Measurements from ENCODE around the gene SYVN1.
"Not testable (repeated sequence)": the region's sequence is repeated elsewhere in the genome, so short reads cannot be mapped to it uniquely, and the experiment has no call there.

Gene SYVN1

GRCh38 chr11:65134240-65134951 is at the start of gene SYVN1:
Gene SYVN1 (minus strand): TSS chr11:65134519. CDS start chr11:65133601, 918 bp downstream.
- peak; percentile 96 for DNase-seq

GRCh38 chr11:65183201-65183891 is 49.0 kb upstream of the SYVN1 start:
- no peak for DNase-seq

DNA sequence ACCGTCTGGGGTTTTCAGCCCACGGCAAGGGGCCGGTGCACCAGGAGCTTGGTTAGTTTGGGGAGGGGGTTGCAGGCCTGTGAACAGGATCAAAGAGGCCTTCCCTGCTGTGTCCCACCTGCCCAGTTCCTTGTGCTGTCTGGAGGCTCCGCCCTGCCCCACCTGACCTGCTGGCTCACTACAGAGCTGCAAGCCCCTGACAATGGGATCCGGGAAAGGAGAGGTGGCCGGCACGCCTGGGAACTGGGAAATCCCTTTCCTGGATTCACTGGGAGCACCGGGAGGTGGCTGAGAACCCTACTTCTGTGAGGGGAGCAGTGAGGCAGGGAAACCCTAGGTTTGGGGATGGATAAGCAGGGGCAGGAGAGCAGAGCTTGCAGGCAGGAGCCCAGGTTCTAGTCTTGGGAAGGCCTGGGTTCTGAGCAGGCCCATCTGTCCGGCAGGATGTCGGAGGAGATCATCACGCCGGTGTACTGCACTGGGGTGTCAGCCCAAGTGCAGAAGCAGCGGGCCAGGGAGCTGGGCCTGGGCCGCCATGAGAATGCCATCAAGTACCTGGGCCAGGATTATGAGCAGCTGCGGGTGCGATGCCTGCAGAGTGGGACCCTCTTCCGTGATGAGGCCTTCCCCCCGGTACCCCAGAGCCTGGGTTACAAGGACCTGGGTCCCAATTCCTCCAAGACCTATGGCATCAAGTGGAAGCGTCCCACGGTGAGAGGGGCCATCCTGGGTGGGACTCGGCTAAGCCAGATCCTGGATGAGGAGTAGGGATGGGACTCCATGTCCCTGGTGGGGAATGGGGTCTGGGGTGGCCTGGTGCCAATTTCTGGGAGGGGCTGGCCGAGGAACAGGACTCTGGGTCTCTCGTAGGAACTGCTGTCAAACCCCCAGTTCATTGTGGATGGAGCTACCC is 48.2 kb upstream of the SYVN1 start:
- peak; percentile 67 for DNase-seq

DNA sequence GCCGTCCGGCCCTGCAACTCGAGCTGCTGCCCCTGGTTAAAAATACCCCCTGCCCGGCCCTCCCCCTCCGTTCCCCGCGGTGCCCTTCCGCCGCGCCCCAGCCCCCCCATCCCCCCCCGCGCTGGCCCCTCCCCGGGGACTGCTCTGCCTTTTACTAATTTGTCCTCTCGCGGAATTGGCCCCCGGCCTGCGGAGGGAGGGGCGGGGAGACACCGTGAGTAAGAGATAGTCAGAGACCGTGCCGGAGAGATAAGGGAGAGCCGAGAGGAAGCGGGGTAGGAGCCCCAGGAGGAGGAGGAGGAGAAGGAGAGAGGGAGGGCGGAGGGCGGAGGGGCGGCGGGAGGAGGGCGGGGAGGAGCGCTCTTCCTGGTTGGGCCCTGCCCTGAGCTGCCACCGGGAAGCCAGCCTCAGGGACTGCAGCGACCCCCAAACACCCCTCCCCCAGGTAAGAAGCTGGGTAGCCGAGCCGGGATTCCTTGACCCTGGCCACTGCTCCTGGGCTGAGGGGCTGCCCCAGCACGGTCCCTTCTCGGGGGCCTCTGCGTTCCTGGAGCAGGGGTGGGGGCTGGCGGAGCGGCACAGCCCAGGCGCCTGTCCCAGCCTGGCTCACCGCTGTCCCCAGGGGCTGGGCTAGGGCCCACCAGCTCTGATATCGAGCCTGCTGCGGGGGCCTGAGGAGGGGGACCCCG is 47.4 kb upstream of the SYVN1 start, which contains the start of gene CAPN1:
Gene CAPN1, plus strand, starts transcription at position 360 of the 689 bp plus-strand sequence. CDS start 774 bp downstream, outside the sequence.
- peak; percentile 84 for DNase-seq

DNA sequence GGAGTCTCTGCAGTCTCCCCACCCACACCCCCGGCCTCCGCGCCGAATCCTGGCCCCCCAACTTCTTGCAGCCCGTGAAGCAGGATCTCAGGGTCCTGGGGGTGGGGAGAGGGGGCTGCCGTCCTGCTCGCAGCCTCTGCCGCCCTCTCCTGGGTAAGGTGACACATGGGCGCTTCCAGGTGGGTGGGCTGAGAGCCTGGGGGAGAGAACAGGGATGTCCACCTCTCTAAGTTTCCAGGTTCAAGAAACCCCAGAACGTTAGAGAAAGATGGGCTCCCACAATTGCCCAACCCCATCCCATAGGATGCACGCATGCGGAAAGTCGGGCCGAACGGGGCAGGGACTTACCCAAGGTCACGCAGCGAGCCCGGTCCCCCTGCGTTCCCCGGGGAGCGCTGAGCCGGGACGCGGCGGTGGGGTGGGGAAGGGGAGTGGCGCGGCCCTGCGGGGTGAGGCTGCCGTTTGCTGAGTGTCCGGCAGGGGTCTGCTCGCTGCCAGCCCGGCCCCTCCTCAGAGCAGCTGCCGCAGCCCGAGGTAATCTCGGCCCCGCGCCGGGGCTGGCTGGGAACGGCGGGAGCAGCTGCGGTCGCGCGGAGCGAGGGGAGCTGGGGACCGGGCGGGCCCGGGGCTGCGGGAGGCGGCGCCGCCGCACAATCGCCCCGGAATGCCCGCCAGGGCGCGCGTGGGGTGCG is 46.7 kb upstream of the SYVN1 start:
- DNase-seq: peak; percentile 81

DNA sequence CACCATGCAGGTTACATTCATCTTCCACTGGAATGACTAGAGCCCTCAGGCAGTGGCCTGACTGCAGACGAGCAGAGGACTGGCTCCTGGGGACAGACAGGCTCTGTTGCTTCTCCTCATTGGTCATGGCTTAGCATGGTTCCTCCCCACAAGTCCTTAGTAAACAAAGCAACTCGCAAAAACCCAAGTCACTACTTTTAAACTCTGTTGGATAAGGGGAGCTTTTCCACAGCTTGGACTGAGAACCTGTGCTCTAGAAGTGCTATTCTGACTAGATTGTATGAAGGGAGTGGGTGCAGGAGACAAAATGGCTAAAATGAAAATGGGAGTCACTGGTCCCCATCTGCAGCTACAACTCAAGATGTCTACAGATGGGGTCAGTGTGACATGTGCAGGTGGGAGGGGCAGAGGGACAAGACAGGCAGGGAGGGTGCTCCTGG is 40.3 kb upstream of the SYVN1 start:
- not testable (repeated sequence) for DNase-seq

DNA sequence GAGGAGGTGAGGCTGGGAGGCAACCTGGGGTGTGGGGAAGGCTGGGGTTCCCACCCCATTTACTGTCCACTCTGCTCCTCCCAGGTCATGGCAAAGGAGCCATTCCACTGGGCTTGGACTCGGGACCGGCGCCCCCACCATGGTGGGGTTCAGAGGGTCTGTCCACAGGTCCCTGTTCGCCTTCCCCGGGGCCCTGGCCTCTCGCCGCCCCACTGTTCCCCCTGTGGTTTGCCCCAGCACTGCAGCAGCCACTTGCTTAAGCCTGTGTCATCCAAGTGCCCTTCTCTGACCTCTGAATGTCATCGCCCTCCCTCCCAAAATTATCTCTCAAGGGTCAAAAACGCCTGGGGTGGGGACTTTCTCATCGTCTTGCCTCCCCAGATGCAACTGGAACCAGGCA is 38.3 kb upstream of the SYVN1 start:
- DNase-seq: no peak

- no peak for DNase-seq
These were observed 35.8 kb upstream of the SYVN1 start, which contains the start of gene SPDYC for GRCh38 chr11:65170058-65170534. Gene SPDYC (plus strand): TSS chr11:65170233. CDS start chr11:65171358, 1,125 bp downstream.

DNA sequence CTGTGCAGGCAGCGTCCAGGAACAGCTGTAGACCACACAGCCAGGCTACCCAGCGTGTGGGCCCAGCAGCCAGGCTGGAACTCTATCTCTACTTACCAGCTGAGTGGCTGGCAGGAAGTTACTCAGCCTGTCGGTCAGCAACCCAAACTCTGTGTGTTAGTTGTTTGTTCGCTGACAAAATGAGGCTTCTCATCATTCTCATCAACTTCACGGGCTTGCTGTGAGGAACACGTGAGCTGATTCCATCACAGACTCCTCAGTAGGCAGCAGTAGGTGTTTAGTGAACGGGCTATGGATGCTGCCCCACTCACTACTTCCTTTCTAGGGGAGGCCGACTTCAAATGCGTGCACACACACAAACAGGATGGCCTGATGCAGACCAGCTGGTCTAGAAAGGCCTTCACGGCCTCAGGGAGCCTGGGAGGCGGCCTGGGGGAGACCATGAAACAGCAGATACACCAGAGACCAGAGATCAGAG is 34.9 kb upstream of the SYVN1 start:
- peak; percentile 31 for DNase-seq

DNA sequence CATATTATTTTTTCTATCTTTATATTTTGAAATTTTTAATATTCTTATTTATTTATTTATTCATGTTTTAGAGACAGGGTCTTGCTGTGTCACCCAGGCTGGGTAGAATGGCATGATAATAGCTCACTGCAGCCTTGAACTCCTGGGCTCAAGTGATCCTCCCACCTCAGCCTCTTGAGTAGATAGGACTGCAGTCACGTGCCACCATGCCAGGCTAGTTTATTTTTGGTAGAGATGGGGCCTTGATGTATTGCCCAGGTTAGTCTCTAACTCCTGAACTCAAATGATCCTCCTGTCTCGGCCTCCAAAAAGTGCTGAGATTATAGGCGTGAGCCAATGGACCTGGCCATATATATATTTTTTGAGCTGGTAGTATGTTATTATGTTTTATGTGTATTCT is 33.3 kb upstream of the SYVN1 start:
- no peak for DNase-seq

- no peak for DNase-seq
These were observed 32.6 kb upstream of the SYVN1 start for GRCh38 chr11:65166893-65167292.

DNA sequence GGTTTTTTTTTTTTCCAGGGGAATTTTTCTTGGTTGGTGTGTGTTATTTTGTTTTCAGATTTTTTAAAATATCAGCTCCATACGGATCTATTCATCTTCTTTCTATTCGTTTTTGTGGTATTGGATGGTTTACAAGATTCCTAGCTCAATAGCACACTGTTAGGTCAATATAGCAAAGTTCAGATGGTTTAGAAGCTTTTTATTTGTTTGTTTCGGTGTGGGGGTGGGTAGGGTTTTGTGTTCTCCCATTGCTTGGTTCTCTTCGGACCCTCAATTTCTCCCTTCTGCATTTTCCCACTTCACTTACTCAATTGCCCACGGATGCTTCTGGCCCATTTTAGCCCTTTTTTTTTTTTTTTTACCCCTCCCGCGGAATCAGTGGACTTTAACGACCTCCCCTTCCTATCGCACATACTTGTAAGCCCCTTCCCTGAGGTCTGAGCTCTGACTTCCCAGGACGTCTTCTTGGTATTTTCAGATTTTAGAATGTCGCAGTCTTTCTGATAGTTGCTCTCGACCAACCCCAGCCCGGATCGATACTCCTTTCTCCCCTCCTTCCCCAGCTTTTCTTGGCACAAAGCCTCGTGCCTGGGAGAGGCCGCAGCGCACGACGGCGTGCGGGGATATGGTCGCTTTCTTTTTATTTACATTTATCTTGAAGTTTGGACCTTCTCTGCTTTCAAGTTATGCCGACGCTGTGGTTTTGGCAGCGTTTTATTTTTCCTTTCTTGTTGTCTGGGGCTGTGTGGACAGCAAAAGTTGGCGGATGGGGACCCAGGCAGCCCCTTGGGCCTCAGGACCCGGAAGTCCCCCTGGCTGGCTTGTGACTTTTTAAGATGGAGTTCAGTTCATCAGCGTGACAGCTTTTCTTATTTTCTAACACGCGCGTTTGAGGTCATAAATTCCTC is 31.3 kb upstream of the SYVN1 start:
- DNase-seq: peak; percentile 68

DNA sequence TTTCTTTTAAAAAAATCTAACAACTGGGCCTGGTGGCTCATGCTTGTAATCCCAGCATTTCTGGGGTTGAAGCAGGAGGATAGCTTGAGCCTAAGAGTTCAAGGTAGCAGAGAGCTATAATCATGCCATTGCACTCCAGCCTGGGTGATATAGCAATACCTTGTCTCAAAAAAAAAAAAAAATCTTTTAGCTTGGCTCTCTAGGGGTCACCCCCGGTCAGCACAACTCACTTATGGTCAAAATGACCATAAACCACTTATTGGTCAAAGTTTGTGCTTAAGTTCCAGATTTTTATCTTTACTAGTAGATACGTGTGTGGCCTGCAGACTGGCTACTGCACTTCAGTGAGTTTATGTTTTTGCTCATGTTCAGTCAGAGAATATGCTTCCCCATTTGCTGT is 29.4 kb upstream of the SYVN1 start:
- no peak for DNase-seq

DNA sequence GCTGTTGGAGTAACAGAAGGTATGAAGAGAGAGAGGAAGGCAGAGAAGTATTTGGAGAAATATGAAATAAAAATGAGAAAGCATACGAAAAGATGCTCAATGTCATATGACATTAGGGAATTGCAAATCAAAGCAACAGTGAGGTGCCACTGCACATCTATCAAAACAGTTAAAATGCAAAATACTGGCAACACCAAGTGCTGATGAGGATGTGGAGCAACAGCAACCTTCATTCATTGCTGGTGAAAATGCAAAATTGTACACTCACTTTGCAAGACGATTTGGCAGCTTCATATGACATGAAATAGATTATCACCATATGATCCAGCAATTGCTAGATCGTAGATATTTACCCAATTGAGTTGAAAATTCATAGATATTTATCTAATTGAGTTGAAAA is 26.3 kb upstream of the SYVN1 start:
- DNase-seq: no peak

DNA sequence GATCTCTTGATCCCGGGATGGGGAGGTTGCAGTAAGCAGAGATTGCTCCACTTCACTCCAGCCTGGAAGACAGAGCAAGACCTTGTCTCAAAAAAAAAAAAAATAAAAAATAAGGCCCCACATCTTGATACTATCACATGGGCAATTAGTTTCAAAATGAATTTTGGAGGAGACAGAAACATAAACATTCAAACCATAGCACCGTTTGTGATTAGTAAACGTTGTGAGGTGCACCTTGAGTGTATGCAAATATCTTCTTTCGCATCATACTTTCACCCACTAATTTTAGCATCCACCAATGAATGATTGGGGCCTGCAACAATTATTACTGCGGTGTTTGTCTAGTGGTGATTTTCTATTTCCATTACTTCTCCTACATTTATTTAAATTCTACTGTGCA is 24.7 kb upstream of the SYVN1 start:
- DNase-seq: no peak

DNA sequence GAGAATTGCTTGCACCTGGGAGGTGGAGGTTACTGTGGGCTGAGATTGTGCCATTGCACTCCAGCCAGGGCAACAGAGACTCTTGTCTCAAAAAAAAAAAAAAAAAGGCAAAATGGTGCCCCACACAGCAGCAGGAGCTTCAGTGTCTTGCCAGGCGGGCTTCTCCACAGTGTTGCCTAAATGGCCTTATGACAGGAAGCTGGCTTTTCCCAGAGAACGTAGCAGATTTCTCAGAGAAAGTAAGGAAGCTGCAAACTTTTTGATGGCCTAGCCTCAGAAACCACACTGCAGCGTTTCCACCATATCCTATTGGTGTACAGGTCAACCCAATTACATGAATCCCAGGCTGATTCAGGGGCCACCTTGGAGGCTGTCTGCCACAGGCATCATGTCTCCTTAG is 23.0 kb upstream of the SYVN1 start:
- no peak for DNase-seq

GRCh38 chr11:65156926-65157325 is 22.6 kb upstream of the SYVN1 start:
- no peak for DNase-seq

GRCh38 chr11:65156256-65156655 is 21.9 kb upstream of the SYVN1 start:
- DNase-seq: no peak

- DNase-seq: no peak
These were observed 17.8 kb upstream of the SYVN1 start for GRCh38 chr11:65152122-65152521.

- DNase-seq: no peak
These were observed 17.1 kb upstream of the SYVN1 start for GRCh38 chr11:65151331-65151899.

All from DMS53 (cell line).